HepG2 (cell line): Measurements from ENCODE around the gene VAMP5.

Experiments
- EHMT2 ChIP-seq: fragments of 200-600 bp; sonication (generic); IDR thresholded peaks from 2 replicates; pipeline ENCODE4 v1.7.0; 2017; ENCODE audit warnings: antibody characterized with exemption, low read depth, low read length, borderline replicate concordance
- NBN ChIP-seq: fragments of 450-650 bp; conservative IDR thresholded peaks from 2 replicates; pipeline ENCODE4 v1.6.1; 2017
- NFYC ChIP-seq: IDR thresholded peaks from 2 replicates; pipeline ENCODE4 v1.6.1; 2016; ENCODE audit warnings: missing genetic modification reagents, missing compliant biosample characterization
- NR2C2 ChIP-seq: sonication (generic); formaldehyde crosslinking; IDR thresholded peaks from 2 replicates; pipeline ENCODE4 v1.4.0; 2020; ENCODE audit warnings: missing genetic modification reagents, mild to moderate bottlenecking, moderate library complexity, borderline replicate concordance
- NR2F1 ChIP-seq, 2 experiments: fragments of 450-650 bp in 1 of 2; formaldehyde crosslinking in 1 of 2; IDR thresholded peaks; 2 replicates each; pipeline versions ENCODE4 v1.5.0 to v1.6.1; 2016 to 2020; ENCODE audit warnings: mild to moderate bottlenecking in 1 of 2, missing compliant biosample characterization in 1 of 2, missing genetic modification reagents in 1 of 2, moderate library complexity in 1 of 2
- RAD21 ChIP-seq: fragments of 450-650 bp; formaldehyde crosslinking; IDR thresholded peaks from 2 replicates; pipeline ENCODE4 v1.5.0; 2020; ENCODE audit warnings: mild to moderate bottlenecking
- RNF2 ChIP-seq: fragments of 450-650 bp; conservative IDR thresholded peaks from 2 replicates; pipeline ENCODE4 v1.6.1; 2016; ENCODE audit warnings: low read depth
- SIN3A ChIP-seq: IDR thresholded peaks from 2 replicates; pipeline ENCODE4 v1.6.1; 2011; ENCODE audit warnings: low read depth, mild to moderate bottlenecking, control low read depth, low read length, borderline replicate concordance
- SP1 ChIP-seq, 2 experiments: fragments of 450-650 bp in 1 of 2; sonication (generic) in 1 of 2; formaldehyde crosslinking in 1 of 2; IDR thresholded peaks; 2 replicates each; pipeline versions ENCODE4 v1.4.0 to v1.6.1; 2016 to 2020; ENCODE audit warnings: missing genetic modification reagents in 1 of 2
- STAT6 ChIP-seq: sonication (generic); formaldehyde crosslinking; IDR thresholded peaks from 2 replicates; pipeline ENCODE4 v1.4.0; 2020; ENCODE audit warnings: missing genetic modification reagents, mild to moderate bottlenecking, borderline replicate concordance
- ZFX ChIP-seq: sonication (generic); formaldehyde crosslinking; IDR thresholded peaks from 2 replicates; pipeline ENCODE4 v1.4.0; 2020; ENCODE audit warnings: mild to moderate bottlenecking, low read depth, missing genetic modification reagents, moderate library complexity
- ZNF10 ChIP-seq: sonication (generic); formaldehyde crosslinking; IDR thresholded peaks from 2 replicates; pipeline ENCODE4 v1.4.0; 2020; ENCODE audit warnings: mild to moderate bottlenecking, low read depth, missing genetic modification reagents, borderline replicate concordance
- ZNF263 ChIP-seq: sonication (generic); formaldehyde crosslinking; IDR thresholded peaks from 2 replicates; pipeline ENCODE4 v1.4.0; 2020; ENCODE audit warnings: missing genetic modification reagents
- TF ChIP-seq, protein P1 (sequence below): sonication (generic); formaldehyde crosslinking; IDR thresholded peaks from 2 replicates; pipeline ENCODE4 v1.5.1; 2020; ENCODE audit warnings: missing genetic modification reagents, mild to moderate bottlenecking, borderline replicate concordance

DNA sequence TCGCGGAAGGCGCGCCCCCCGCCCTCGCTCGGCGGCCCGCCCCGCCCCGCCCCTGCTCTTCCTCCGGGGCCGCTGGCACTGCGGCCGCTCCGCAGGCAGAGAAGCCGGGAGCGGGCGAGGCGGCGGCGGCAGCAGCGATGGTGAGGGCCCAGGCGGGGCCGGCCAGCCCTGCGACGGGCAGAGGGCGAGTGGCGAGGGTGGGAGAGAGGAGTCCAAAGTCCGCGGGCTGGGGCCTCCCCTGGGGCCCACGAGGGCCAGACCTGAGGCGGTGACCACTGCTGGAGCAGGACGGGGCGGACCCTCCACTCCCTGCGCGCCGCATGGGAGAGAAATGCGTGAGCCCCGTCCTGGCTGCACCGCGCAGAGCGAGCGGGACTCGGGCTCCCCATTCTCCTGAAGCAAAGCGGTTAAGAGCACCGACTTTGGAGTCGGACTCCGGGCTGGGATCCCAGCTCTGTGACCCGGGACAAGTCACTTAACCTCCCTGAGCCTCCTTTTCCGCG lies at the start of gene VAMP5:
- TF ChIP-seq ZNF263 (CRISPR knock-in tag) (no peak), STAT6 (CRISPR knock-in tag) (no peak; the same call in 1 of the 2 replicates), ZFX (CRISPR knock-in tag) (peak; percentile 93), RAD21 (CRISPR knock-in tag) (peak; percentile 56), SIN3A (0 out of 2 replicates have a peak, but pooled peaks have one; percentile 71), NR2C2 (CRISPR knock-in tag) (peak; percentile 48), NBN (no peak), NFYC (CRISPR knock-in tag) (peak; percentile 19; the same call in 1 of the 2 replicates), ZNF10 (CRISPR knock-in tag) (no peak), RNF2 (no peak; the same call in 1 of the 2 replicates), EHMT2 (no peak), NR2F1 (CRISPR knock-in tag; IDR thresholded peaks at IDR 0.05) (peak in 1 of 2 experiments; percentile 40; a peak in 1 of 4 replicates), SP1 (IDR thresholded peaks at IDR 0.05) (no peak), SP1 (CRISPR knock-in tag; IDR thresholded peaks at IDR 0.05) (no peak; the same call in 1 of the 2 replicates)
- TF ChIP-seq, protein P1, sequence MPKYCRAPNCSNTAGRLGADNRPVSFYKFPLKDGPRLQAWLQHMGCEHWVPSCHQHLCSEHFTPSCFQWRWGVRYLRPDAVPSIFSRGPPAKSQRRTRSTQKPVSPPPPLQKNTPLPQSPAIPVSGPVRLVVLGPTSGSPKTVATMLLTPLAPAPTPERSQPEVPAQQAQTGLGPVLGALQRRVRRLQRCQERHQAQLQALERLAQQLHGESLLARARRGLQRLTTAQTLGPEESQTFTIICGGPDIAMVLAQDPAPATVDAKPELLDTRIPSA (CRISPR knock-in tag), result no peak
